NCI-H2227 (cell line): Measurements from ENCODE around the gene MLH3.
"Not testable (repeated sequence)": the region's sequence is repeated elsewhere in the genome, so short reads cannot be mapped to it uniquely, and the experiment has no call there.

ENCODE experiments used
- DNase-seq: peaks from one replicate; lab custom pipeline; 2025; ENCODE audit not compliant: unreplicated experiment; lab: John Stamatoyannopoulos, UW

Gene MLH3

DNA sequence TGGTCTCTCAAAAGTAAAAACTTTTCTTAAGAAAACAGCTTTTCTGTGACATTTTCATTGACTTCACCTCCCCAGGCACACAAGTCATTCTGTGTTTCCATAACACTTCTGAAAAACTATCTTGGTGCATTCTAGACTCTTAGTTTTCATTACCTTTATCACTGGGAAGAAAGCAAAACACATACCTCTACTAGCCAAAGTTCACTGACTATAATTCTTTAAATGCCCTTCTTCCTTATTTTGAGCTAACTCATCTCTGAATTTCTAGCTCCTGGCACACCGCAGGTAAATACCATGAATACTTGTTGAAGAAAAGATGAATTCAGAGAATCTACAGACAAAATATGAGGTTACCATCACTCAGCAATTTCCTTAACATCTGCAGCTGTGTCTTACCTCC, 21.1 kb downstream of the MLH3 start:
- DNase-seq: no peak

DNA sequence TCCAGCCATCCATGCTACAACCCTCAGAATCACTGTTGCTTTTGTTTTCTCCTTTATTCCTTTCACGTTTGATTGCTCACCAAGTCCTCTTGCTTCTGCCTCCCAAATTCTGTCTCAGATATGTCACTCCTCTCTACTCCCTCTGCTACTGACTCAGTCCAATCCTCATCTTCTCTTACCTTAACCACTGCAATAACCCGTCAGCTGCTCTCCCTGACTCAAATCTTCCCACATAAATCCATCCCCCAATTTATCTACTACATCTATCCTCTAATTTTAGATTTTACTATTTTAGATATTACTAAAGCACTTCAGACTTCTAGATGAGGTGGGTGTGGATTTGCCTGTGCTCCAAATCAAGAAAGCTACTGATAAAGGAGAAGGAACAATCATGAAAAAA, 25.4 kb downstream of the MLH3 start:
- no peak for DNase-seq

GRCh38 chr14:75025082-75025481, 26.2 kb downstream of the MLH3 start:
- DNase-seq: no peak

GRCh38 chr14:75023108-75023507, 28.2 kb downstream of the MLH3 start:
- DNase-seq: no peak

DNA sequence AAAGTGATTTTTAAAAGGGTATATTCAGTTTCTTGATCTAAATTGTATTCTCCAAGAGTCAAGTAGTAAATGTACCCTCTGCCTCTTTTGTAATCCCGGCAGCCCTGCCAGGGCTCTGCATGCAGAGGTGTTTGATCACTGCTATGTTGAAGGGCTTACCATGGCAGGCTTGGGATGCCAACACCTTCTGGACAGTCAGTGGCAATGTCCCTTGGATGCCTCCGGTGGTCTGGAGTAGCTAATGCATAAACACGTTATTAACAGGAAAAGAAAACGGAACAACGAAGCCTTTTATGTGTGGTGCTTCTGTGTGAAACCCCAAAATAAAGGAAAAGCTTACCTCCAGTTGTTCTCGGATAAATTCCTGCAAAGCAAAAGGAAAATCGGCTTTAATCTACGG, 28.6 kb downstream of the MLH3 start:
- DNase-seq: no peak

DNA sequence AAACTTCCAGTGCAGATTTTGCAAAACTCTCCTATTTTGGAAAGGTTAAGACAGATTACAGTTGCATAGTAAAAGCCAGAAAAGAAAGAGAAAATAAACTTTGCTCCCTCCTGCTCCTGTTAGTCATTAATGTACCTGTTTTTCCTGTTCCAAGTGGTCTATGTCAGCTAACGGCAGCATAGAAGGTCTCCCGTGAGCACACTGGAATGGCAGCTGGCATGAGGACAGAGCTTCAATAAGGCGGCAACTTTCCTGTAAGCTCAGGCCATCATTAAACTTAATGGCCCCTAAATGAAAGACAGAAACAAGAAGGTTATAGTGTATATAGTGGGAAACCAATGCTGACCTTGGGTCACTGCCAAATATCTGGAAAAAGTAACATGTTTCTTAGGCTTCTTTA, 32.6 kb downstream of the MLH3 start:
- DNase-seq: no peak

- no peak for DNase-seq
Observed at GRCh38 chr14:75016815-75017214, 34.5 kb downstream of the MLH3 start.

- no peak for DNase-seq
Observed at GRCh38 chr14:75015496-75015895, 35.8 kb downstream of the MLH3 start.

DNA sequence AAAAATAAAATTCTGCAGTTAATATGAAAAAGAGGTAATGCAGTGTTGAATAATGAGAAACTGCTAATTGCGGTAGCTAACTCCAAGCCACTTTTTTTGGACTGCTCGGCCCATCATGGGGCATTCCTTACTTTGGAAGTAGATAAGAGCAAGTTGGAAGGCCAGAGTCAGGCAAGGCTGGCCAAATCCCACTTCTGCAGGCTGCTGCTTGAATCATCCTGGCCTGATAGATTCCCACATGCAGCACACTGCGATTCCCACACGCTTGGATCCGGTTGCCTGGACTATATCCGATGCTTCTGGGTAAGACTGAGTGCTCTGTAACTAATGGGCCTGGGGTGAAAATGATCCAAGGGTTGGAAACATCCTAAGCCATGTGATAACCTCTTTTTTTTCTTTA, 38.0 kb downstream of the MLH3 start:
- DNase-seq: no peak

GRCh38 chr14:75011356-75011994, 39.8 kb downstream of the MLH3 start:
- peak; percentile 90 for DNase-seq

- no peak for DNase-seq
Observed at GRCh38 chr14:75010472-75011093, 40.7 kb downstream of the MLH3 start.

GRCh38 chr14:75009176-75009575, 42.1 kb downstream of the MLH3 start:
- DNase-seq: no peak

DNA sequence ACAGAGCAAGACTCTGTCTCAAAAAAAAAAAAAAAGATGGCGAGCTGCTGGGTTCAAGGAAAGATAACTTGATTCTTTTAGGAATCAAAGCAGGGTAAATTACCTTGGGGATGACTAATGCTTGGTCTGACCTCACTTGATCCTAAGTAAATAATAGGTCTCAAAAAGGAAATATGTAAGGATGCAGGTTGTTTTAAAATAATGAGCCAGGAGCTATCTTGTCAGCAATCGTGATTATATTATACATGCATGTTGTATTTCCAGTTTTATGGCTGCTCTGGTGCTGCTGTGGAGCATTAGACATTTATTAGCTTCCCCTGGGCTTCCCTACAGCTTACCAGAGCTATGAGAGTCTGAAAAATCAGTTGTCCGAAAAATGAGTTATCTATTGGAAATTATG, 45.9 kb downstream of the MLH3 start:
- no peak for DNase-seq

DNA sequence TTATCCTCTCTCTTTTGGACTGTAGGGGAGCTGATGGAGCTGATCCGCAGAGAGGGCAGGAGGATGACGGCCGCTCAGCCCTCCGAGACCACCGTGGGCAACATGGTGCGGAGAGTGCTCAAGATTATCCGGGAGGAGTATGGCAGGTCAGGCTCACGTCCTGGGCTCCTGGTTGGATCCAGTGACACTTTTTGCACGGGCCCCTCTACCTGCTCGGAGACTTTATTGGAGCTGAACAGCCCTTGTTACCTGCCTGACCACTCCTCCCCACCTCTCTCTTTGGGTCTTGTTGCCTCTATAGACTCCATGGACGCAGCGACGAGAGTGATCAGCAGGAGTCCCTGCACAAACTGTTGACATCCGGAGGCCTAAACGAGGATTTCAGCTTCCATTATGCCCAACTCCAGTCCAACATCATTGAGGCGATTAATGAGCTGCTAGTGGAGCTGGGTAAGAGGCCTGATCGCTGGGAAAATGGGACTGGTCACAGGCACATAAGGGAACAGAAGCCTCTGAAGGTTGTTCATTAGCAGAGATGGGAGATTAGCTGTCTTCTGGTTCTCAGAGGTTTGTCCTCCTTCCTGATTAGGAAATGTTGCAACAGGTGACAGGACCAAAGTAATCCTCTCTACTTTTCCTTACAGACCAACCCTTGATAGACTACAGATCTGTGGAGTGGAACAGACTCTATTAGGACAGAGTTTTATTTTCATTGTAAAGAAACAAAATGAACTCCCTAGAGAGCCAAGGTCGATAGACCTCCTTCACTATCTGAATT, 47.8 kb downstream of the MLH3 start:
- DNase-seq: no peak

DNA sequence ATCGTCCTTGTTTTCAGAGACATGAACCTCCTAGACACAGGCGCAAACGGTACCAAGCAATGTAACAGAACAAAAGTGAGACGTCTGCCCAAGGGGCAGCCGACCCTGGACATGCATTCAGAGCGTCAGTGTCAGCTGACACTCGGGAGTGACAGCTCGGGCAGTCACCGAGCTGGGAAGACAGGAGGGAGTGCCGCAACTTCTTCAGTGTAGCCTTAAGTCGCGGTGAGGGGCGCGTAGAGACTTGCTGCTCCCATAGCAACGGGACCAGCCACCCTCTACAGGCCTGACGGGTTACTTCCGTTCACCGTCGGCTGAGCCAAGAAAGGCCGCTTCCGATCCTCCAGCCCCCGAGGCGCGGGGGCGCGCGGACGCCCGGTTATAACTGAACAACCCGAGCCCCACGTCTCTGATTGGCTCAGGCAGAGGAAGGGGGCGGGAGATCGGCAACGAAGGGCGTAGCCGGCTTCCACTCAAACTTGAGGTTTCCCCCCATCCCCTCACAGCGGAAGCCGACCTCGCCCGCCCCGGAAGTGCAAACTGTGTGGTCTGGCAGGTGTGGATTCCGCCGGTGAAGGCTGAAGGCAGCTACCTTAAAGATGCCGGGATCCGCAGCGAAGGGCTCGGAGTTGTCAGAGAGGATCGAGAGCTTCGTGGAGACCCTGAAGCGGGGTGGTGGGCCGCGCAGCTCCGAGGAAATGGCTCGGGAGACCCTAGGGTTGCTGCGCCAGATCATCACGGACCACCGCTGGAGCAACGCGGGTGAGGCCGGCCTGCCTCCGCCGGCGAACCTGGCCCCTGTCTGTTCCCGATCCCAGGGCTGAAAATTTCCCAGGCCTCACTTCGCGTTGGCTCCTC, 48.6 kb downstream of the MLH3 start, which contains the start of gene EIF2B2:
EIF2B2 (plus strand) TSS at position 530 of the 858 bp plus-strand sequence; CDS start at position 600, 70 bp downstream.
- DNase-seq: peak; percentile 98

- no peak for DNase-seq
Observed at GRCh38 chr14:75001899-75002298, 49.4 kb downstream of the MLH3 start.

DNA sequence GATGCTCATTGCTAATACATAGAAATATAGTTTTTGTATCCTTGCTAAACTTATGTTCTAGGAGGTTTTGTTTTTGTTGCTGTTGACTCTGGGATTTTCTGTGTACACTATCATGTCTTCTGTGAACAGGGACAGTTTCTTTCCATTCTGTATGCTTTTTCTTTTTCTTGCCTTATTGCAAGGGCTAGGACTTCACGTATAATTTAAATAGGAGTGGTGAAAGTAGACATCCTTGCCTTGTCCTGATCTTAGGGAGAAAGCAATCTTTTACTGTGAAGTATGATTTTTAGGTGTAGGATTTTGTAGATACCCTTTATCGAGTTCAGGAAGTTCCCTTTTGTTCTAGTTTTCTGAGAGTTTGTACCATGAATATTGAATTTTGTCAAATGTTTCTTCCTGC, 50.0 kb downstream of the MLH3 start:
- DNase-seq: no peak

- DNase-seq: not testable (repeated sequence)
Observed at GRCh38 chr14:74995781-74996180, 55.5 kb downstream of the MLH3 start.

- not testable (repeated sequence) for DNase-seq
Observed at GRCh38 chr14:74994182-74994581, 57.1 kb downstream of the MLH3 start.

DNA sequence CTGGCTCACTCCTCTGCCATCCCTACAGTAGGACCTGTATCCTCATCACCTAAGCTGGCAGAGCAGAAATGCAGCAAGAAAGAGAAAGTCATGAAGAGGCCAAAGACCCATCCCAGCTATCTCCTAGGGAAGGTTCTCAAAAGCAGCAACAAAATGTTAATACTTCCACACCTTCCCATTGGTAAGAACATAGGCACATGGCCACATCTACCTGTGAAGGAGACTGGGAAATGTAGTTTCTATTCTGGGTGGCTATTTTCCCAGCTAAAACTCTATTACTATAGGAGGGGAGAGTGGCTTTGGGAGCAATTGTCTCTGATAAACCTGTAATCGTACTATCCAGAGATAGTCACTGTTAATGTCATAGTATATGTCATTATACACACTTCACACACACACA, 62.3 kb downstream of the MLH3 start:
- DNase-seq: no peak

DNA sequence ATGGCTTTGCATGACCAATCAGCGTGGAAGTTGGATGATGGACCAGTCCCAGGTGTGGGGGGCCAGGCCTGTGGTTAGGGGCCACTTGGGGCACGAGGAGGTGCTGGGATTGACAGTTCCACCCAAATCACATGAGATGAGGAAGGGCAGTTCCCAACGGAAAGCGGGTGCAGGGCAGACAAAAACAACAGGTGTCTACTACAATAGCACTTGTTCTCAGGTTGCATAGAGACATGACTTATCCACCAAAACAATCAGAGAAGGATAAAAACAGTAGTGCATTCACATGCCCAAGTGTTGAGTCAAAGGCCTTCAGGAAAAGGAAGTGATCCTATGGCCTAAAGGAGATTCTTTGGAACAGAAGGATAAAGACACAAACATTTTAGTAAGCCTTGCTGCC, 63.1 kb downstream of the MLH3 start:
- no peak for DNase-seq
